Stimulated activated CD8-positive, alpha-beta memory T cell treated with anti-CD3 and anti-CD28 coated beads, Interleukin-4, amount 100 ng/mL, for 1 hour (primary cell): ENCODE results near the gene RPL7A.
"Not testable (repeated sequence)": the region's sequence is repeated elsewhere in the genome, so short reads cannot be mapped to it uniquely, and the experiment has no call there.

ENCODE experiments used
- DNase-seq, 2 donors: peaks; one replicate each; pipeline ENCODE4 v3.0.0-alpha.2; 2020; ENCODE audit warnings: low read depth in 2 of 2, low spot score in 1 of 2

RPL7A gene

DNA sequence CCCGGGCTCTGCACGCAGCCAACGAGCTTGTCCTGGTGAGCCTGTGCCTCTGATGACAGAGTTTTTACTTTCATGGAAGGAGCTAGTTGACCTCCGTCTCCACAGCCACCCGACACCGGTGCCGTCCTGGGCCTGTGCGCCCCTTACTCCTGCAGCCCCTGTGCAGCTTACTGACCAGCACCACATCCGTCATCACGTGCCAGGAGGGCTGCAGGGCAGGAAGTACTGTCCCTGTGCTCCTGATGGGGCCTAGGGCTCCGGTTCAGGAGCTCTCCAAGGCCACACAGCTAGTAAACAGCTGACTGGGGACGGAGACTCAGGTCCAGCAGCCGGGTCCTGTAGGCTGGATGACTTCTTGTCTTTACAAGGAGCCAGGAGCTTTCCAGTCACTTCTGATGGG is 38.3 kb downstream of the RPL7A start:
- DNase-seq: no peak

DNA sequence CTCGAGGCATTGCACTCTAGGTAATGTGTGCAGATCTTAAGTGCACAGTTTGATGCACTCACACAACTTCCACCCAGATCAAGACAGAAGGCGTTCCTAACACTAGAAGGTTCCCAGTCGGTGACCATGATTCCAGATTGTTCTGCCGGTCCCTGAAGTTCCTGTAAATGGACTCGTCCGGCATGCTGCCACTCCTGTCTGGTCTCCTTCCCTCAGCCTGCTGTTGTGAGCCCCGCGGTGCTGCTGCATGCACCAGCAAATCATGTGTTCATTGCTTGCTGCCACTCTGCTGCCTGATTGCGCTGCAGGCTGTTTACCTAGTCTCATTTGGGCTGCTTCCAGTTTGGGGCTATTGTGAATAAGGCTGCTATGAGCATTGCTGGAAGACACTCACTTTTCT is 39.7 kb downstream of the RPL7A start:
- no peak for DNase-seq

DNA sequence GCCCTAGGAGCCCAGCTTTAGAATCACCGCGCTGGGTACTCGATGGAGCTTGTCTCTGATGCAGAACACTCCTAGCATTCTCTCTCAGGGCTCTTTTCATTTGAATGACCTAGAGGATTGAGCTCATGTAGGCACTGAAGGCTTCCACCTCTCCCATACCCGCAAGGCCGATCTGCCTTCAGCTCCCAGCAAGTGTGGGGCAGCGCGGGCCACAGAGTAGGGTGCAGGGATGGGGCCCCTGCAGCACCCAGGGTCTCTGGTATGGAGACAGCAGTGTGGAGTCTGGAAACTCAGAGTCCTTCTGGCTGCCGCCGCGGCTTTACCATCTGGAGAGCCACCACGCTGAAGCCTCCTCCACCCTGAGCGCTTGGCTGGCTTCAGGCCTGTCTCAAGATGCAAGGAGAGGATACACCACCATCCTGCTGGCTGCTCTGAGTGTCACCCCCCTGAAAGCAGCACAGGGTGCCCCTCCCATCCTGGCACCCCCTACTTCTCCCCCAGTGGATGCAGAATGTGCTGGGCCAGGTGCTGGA is 41.1 kb downstream of the RPL7A start:
- DNase-seq: no peak

DNA sequence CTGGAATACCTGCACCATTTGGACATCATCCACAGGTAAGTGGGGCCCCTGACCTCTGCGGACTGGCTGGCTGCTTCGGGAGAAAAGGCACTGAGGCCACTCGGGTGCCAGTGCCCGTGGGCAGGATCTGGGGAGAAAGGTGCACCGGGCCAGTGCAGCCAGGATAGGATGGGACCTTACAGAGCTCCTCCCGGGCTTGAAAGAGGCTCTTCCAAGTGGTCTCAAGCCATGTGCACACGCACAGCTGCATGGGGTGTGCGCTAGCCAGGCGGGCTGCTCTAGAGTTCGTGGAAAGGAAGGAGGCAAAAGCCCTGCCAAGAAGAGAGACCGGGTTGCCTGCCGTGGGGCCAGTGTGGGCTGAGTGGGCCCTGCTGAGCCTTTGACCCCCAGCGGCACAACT is 41.5 kb downstream of the RPL7A start:
- DNase-seq: no peak

DNA sequence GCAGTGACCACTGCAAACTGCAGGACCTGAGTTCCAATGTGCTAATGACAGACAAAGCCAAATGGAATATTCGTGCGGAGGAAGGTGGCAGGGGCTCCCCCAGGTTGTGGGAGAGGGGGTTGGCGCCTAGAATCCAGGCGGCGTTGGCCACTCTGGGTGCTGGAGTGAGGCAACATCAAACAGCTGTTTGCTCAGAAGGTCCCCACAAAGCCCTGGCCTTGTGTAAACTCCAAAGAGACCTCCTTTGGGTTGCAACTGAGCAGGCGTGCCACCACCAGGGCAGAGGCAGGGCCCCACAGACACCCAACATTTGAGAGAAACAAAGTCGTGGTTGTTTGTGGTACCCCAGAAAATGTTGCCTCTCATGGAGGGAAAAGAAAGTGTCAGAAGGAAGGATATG is 42.7 kb downstream of the RPL7A start:
- DNase-seq: no peak

DNA sequence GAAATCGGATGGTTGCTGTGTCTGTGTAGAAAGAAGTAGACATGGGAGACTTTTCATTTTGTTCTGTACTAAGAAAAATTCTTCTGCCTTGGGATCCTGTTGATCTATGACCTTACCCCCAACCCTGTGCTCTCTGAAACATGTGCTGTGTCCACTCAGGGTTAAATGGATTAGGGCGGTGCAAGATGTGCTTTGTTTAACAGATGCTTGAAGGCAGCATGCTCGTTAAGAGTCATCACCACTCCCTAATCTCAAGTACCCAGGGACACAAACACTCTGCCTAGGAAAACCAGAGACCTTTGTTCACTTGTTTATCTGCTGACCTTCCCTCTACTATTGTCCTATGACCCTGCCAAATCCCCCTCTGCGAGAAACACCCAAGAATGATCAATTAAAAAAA is 43.4 kb downstream of the RPL7A start:
- not testable (repeated sequence) for DNase-seq

DNA sequence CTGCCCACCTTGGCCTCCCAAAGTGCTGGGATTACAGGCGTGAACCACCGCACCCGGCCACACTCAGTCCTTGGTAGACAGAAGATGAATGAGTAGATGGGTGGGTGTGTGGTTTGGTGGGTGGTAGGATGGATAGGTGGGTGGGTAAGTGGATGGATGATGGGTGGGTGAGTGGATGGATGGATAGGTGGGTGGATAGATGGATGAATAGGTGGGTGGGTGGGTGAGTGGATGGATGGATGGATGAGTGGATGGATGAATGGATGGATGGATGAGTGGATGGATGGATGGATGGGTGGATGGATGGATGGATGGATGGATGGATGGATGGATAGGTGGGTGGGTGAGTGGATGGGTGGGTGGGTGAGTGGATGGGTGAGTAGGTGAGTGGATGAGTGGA is 44.3 kb downstream of the RPL7A start:
- not testable (repeated sequence) for DNase-seq

DNA sequence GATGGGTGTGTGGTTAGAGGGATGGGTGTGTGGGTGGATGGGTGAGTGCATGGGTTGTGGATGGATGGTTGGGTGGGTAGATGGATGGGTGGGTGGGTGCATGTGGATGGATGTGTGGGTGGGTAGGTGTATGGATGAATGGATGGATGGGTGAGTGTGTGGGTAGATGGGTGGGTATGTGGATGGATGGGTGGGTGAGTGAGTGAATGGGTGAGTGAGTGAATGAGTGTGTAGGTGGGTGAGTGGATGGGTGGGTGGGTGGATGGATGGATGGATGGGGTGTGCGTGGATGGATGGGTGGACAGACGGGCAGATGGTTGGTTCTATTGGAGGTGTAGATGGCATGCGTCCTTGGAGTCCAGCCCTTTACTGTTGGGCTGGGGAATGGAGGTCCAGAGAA is 45.4 kb downstream of the RPL7A start:
- no peak for DNase-seq

DNA sequence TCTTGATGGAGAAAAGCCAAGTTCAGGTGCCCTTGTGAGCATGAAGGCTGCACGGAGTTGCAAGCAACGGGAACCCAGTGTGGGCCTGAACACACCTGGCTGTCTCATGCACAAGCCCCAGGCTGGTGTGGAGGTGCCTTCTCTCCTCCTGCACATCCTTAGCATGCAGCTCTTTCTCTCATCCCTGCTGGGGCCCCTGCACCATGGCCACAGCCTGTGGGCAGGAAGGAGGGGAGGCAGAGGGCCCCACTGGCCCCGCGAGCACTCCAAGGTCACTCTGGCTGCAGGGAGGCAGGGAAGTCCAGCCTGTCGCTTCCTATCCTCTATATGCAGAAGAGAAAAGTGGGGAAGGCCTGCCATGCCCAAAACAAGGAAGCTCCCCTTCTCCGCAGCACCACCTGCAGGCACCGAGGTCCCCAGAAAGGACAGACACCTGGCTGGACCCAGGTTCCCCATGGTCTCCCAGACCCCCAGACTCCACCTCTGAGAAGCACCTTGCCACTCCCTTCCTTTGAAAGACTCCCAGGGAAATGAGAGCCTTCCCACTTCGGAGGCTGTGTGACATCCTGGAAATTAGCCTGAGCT is 46.8 kb downstream of the RPL7A start:
- no peak for DNase-seq

DNA sequence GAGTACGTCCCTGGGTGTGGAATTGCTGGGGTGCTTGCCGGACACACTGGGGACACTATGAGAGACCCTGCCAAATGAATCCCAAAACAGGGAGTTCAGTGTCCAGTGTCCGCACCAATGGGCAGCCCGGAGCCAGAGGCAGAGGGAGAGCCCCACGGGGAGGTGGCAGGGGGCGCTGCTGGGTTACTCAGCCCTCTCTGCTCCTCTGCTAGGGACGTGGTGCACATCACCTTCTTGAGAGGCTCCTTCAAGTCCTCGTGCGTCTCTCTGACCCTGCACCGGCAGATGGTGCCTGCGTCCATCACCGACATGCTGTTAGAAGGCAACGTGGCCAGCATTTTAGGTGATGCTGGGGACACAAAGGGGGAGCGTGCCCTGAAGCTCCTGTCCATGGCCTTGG is 48.9 kb downstream of the RPL7A start:
- no peak for DNase-seq

DNA sequence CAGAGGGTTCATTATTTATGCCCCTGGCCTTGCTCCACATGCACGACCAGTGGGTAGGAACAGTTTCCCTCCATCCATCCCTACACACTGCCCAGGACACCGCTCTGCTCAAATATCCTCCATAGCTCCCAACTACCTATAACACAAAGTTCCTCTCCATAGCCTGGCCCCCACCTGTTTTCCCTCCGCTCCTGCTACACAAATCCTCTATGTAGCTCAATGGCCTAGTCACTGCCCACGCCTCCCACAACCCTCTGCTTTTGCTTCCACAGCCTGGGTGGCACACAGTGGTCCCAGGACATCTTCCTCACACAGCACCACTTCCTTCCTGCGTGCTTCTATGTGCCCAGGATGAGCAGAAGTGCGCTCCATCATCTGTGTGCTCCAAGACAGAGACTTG is 49.4 kb downstream of the RPL7A start:
- no peak for DNase-seq

DNA sequence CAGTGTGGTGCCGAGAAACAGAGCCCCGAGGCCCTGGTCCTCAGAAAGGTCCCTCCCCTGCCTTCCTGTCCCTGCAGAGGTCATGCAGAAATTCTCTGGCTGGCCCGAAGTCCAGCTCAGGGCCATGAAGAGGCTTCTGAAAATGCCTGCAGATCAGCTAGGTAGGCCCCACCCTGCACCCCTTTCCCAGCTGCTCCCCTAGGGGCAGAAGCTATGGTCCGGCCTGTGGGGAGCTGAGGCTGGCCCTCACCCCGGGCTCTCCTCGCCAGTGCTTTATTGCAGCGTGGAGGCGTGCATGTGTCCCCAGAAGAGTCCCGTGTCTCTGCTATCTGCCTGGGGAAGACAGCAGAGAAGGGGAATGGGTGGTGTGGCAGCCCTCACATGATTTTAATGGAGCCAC is 49.9 kb downstream of the RPL7A start:
- DNase-seq: no peak

DNA sequence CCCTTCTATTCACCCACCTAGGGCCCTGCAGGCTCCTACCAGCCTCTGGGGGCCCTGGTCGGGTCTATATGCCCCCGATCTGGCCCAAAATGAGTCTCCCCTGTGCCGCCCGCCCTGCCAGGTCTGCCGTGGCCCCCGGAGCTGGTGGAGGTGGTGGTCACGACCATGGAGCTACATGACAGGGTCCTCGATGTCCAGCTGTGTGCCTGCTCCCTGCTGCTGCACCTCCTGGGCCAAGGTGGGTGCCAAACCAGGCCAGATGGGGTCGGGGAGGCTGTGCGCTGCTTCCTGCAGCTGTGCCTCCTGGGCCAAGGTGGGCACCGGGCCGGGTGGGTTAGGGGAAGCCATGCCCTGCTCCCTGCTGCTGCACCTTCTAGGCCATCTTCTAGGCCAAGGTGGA is 52.3 kb downstream of the RPL7A start:
- DNase-seq: no peak
